Astrocyte (in vitro differentiated cells and primary cell): ENCODE data around the gene SNX6.

Experiments used
- CTCF ChIP-seq: IDR thresholded peaks from 2 replicates; pipeline ENCODE4 v1.5.1; 2011; ENCODE audit warnings: low read depth, mild to moderate bottlenecking, inconsistent platforms, low read length, moderate library complexity; ENCODE audit not compliant: insufficient read depth
- EZH2 ChIP-seq: IDR thresholded peaks from 2 replicates; pipeline ENCODE4 v1.6.1; 2012; ENCODE audit warnings: mild to moderate bottlenecking, low read length, inconsistent platforms; ENCODE audit not compliant: insufficient read depth

- TF ChIP-seq CTCF (no peak), EZH2 (no peak)
These were observed 19.4 kb upstream of the SNX6 start for GRCh38 chr14:34649344-34649743.
